ENCODE measurements around the gene MEIOSIN.
"Not testable (repeated sequence)": the region's sequence is repeated elsewhere in the genome, so short reads cannot be mapped to it uniquely, and the experiment has no call there.

The MEIOSIN gene

GRCh38 chr19:45780448-45781213, 47.4 kb downstream of the MEIOSIN start:
- no peak for DNase-seq (ENCODE audit: low read depth in 2 of 2)

GRCh38 chr19:45781214-45782161, 48.2 kb downstream of the MEIOSIN start:
- DNase-seq (ENCODE audit: low read depth in 2 of 2), result no peak

GRCh38 chr19:45782162-45782691, 49.0 kb downstream of the MEIOSIN start, which contains the start of gene DMPK:
Gene DMPK, minus strand, starts transcription at chr19:45782490. Its CDS starts 138 bp downstream, at chr19:45782352.
- no peak for DNase-seq (ENCODE audit: low read depth in 2 of 2)

- DNase-seq (ENCODE audit: low read depth in 2 of 2), result no peak
These were observed 49.9 kb downstream of the MEIOSIN start for GRCh38 chr19:45782820-45783785.

- no peak for DNase-seq (ENCODE audit: low read depth in 2 of 2)
These were observed 50.9 kb downstream of the MEIOSIN start for GRCh38 chr19:45784096-45784495.

- DNase-seq (ENCODE audit: low read depth in 2 of 2), result no peak
These were observed 51.9 kb downstream of the MEIOSIN start for GRCh38 chr19:45785097-45785496.

GRCh38 chr19:45785781-45786532, 52.7 kb downstream of the MEIOSIN start:
- no peak for DNase-seq (ENCODE audit: low read depth in 2 of 2)

- no peak for DNase-seq (ENCODE audit: low read depth in 2 of 2)
These were observed 53.3 kb downstream of the MEIOSIN start for GRCh38 chr19:45786533-45786894.

GRCh38 chr19:45789035-45789786, 56.0 kb downstream of the MEIOSIN start:
- DNase-seq (ENCODE audit: low read depth in 2 of 2), result no peak

GRCh38 chr19:45790942-45791341, 57.7 kb downstream of the MEIOSIN start:
- DNase-seq (ENCODE audit: low read depth in 2 of 2), result no peak

- DNase-seq (ENCODE audit: low read depth in 2 of 2), result no peak
These were observed 58.7 kb downstream of the MEIOSIN start for GRCh38 chr19:45791744-45792469.

- peak; percentile 94 to 95 for DNase-seq (ENCODE audit: low read depth in 2 of 2)
These were observed 59.4 kb downstream of the MEIOSIN start, which contains the start of gene DMWD for GRCh38 chr19:45792470-45793177. Gene DMWD, minus strand, starts transcription at chr19:45792845. Its CDS starts 89 bp downstream, at chr19:45792756.

- no peak for DNase-seq (ENCODE audit: low read depth in 2 of 2)
These were observed 59.9 kb downstream of the MEIOSIN start for GRCh38 chr19:45793178-45793564.

- no peak for DNase-seq (ENCODE audit: low read depth in 2 of 2)
These were observed 60.6 kb downstream of the MEIOSIN start for GRCh38 chr19:45793876-45794275.

- no peak for DNase-seq (ENCODE audit: low read depth in 2 of 2)
These were observed 61.4 kb downstream of the MEIOSIN start for GRCh38 chr19:45794627-45795026.

- peak; percentile 67 to 70 for DNase-seq (ENCODE audit: low read depth in 2 of 2)
These were observed 65.8 kb downstream of the MEIOSIN start for GRCh38 chr19:45798995-45799517.

GRCh38 chr19:45799541-45799940, 66.3 kb downstream of the MEIOSIN start:
- DNase-seq (ENCODE audit: low read depth in 2 of 2), result not testable (repeated sequence)

- DNase-seq (ENCODE audit: low read depth in 2 of 2), result no peak
These were observed 66.9 kb downstream of the MEIOSIN start for GRCh38 chr19:45800070-45800553.
